Measurements from ENCODE around the gene CDH23. TPM values are rescaled to one million over a fixed set of nuclear protein-coding genes. Genes with fewer than 3 reads are reported as not detected.

Gene CDH23
- total and polyA plus RNA-seq, 5 donors, result 2.4 to 6.3 (median 5.2) TPM

DNA sequence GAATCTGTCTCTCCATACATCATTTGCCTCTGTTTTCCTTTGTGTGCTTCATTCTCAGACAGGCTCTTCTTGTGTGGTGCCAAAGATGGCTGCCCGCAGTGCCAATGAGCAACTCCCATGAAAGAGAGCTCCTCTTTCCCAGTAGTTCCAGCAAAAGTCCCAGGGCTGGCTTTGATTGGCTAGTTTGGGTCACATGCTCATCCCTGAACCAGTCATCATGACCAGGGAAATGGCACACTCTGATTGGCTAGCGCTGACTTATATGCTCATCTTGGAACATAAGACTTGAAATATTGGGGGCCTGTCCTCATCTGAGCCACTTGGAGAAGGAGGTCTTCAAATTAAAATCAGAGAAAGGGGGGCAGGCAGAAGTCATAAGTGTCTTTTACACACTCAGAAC is 112.7 kb downstream of the CDH23 start:
- no peaks in the 10 kb centered on the region for H3K9me3 ChIP-seq (ENCODE audit: control insufficient read depth, low read length)
- H3K4me1 ChIP-seq (ENCODE audit: control insufficient read depth, insufficient read depth, low read length), result no peaks in the 10 kb centered on the region
- DNase-seq (no peak), ATAC-seq (no peak)
- 50% methylated on average over 2 of the region's 2 CpGs for WGBS
- H3K27ac ChIP-seq (ENCODE audit: low read length), result no peak overlapping the region
- H3K4me3 ChIP-seq (ENCODE audit: low read length), result no peak overlapping the region
- intact Hi-C loops (cut with DNase I), result no loop called here
- H3K27me3 ChIP-seq (ENCODE audit: control insufficient read depth, insufficient read depth), result no peaks in the 10 kb centered on the region

DNA sequence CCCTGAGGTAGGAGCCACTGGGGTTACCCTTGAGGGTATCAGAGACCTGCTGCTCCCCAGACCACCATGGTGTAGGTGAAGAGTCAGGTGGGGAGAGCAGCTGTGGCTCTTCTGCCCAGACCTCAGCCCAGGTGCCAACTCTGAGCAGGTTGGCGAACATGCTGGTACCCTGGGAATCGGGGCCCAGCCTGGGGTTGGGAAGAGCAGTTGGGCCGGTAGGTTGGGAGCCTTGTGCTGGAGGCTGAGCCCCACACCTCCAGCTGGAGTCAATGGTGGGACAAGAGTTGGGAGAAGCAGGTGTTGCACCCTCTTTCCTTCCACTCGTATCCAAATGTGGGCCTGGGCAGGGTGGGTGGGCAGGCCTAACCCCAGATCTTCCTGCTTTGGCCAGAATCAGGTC is 114.5 kb downstream of the CDH23 start:
- intact Hi-C loops (cut with DNase I), result no loop called here
- ATAC-seq (no peak), DNase-seq (peak in 1 of 3 donors; percentile 14)
- H3K27me3 ChIP-seq (ENCODE audit: control insufficient read depth, insufficient read depth), result no peaks in the 10 kb centered on the region
- no peaks in the 10 kb centered on the region for H3K4me1 ChIP-seq (ENCODE audit: control insufficient read depth, insufficient read depth, low read length)
- WGBS, result 93% methylated on average over 4 of the region's 4 CpGs
- H3K27ac ChIP-seq (ENCODE audit: low read length), result no peak overlapping the region
- H3K9me3 ChIP-seq (ENCODE audit: control insufficient read depth, low read length), result no peaks in the 10 kb centered on the region
- H3K4me3 ChIP-seq (ENCODE audit: low read length), result no peak overlapping the region

DNA sequence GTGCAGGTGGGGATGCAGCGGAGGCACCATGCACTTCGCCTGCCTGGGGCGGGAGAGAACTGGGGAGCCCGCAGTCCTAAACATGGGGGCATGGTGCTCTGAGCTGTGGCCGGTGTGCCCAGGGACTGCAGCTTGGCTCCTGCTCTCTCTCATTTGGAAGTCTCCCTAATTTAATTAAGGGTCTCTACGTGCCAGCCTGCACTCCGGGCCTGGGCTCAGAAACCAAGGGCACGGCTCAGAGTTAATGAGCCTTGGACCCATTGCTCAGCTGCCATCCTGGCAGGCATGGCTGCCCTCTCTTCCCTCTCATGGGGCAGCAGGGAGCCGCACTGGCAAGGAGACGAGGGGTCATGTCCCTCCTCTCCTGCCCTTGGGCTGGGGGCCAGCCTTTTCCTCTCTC is 115.6 kb downstream of the CDH23 start:
- intact Hi-C loops (cut with DNase I), result no loop called here
- no peak overlapping the region for H3K27ac ChIP-seq (ENCODE audit: low read length)
- WGBS, result 89% methylated on average over 10 of the region's 10 CpGs

DNA sequence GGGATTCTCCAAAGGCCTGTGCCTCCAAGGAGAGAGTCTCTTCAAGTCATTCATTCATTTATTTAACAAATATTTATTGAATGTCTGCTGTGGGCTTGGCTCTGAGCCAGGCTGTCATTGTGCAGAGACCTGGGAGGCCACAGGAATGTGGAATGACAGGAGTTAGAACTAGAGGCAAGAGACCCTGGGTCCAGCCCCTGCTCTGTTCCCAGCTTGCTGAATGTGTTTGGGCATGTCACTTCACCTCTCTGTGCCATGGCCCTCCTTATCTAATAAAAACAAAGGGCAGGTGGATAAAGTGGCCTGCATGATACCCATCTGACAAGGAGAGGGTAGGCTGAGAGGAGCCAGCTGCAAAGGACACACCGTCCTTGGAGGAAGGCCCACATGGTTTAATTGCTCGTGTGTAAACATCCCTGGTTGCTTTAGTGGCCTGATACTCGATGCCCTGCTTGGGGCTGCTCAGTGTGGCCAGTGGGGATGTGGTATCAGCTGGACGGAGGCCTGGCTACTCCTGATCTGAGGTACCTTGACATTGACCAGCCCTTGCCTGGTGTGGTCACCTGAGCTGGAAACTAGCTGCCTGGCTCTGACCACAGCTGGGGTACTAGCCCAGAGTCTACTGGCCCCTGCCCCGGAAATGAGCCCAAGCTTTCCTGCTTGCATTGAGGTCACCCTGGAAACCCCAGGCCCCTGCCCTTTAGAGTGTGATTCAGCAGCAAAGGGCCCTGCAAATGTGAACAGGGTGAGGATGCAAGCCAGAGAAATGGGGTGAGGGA is 116.2 kb downstream of the CDH23 start:
- ATAC-seq, result no peak

More for the DNA sequence above, 115.6 kb downstream of the CDH23 start:
- no peak for DNase-seq
- H3K4me1 ChIP-seq (ENCODE audit: control insufficient read depth, insufficient read depth, low read length), result no peaks in the 10 kb centered on the region
- no peak for ATAC-seq
- no peaks in the 10 kb centered on the region for H3K27me3 ChIP-seq (ENCODE audit: control insufficient read depth, insufficient read depth)
- H3K4me3 ChIP-seq (ENCODE audit: low read length), result no peak overlapping the region
- no peaks in the 10 kb centered on the region for H3K9me3 ChIP-seq (ENCODE audit: control insufficient read depth, low read length)

DNA sequence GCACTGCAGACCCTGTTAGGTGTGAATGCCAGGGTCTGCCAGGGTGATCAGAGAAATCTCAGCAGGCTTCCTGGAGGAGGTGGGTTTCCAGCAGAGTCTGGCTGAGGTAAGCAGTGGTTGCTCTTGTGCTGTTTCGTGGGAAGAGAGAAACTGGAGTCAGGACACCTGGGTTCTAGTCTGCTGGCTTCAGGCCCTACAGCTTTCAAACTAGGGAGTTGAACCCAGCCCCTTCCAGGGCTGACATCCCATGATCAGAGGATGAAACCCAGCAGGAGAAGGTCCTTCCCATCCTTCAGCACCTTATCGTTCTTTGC is 116.8 kb downstream of the CDH23 start:
- no peak for ATAC-seq
- Histone ChIP-seq H3K9me3 (ENCODE audit: control insufficient read depth, low read length) (no peaks in the 10 kb centered on the region), H3K4me1 (ENCODE audit: control insufficient read depth, insufficient read depth, low read length) (no peaks in the 10 kb centered on the region), H3K4me3 (ENCODE audit: low read length) (no peak overlapping the region), H3K27ac (ENCODE audit: low read length) (no peak overlapping the region), H3K27me3 (ENCODE audit: control insufficient read depth, insufficient read depth) (no peaks in the 10 kb centered on the region)
- WGBS, result 80% methylated on average over 2 of the region's 2 CpGs
- no peak for DNase-seq
- intact Hi-C loops (cut with DNase I), result no loop called here

More for the DNA sequence above, 116.2 kb downstream of the CDH23 start:
- 69% methylated on average over 5 of the region's 5 CpGs for WGBS
- intact Hi-C loops (cut with DNase I), result no loop called here
- Histone ChIP-seq H3K27ac (ENCODE audit: low read length) (no peak overlapping the region), H3K9me3 (ENCODE audit: control insufficient read depth, low read length) (no peaks in the 10 kb centered on the region), H3K27me3 (ENCODE audit: control insufficient read depth, insufficient read depth) (no peaks in the 10 kb centered on the region), H3K4me1 (ENCODE audit: control insufficient read depth, insufficient read depth, low read length) (no peaks in the 10 kb centered on the region), H3K4me3 (ENCODE audit: low read length) (no peak overlapping the region)
- peak in 1 of 3 donors; percentile 15 for DNase-seq

DNA sequence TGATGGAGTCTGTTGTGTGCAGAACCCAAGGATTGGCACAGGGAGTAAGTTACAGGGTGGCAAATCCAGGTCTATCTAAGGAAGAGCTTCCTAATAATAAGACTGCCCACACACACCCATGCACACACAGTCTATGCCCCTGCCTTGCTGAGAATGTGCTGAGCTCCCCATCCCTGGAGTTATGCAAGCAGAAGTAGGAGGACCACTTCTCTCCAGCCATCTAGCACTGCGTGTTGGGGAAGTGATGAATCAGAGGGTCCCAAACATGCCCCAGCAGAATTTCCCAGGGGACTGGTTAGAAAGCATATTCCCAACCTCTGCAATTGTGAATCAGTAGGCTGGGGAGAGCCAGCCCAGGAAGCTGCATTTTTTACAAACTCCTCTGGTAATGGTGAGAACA is 117.2 kb downstream of the CDH23 start:
- Histone ChIP-seq H3K4me3 (ENCODE audit: low read length) (no peak overlapping the region), H3K4me1 (ENCODE audit: control insufficient read depth, insufficient read depth, low read length) (no peaks in the 10 kb centered on the region), H3K27me3 (ENCODE audit: control insufficient read depth, insufficient read depth) (no peaks in the 10 kb centered on the region), H3K9me3 (ENCODE audit: control insufficient read depth, low read length) (no peaks in the 10 kb centered on the region), H3K27ac (ENCODE audit: low read length) (no peak overlapping the region)
- intact Hi-C loops (cut with DNase I), result no loop called here
- DNase-seq, result no peak
- ATAC-seq, result no peak
- 62% methylated on average over 1 of the region's 1 CpG for WGBS

DNA sequence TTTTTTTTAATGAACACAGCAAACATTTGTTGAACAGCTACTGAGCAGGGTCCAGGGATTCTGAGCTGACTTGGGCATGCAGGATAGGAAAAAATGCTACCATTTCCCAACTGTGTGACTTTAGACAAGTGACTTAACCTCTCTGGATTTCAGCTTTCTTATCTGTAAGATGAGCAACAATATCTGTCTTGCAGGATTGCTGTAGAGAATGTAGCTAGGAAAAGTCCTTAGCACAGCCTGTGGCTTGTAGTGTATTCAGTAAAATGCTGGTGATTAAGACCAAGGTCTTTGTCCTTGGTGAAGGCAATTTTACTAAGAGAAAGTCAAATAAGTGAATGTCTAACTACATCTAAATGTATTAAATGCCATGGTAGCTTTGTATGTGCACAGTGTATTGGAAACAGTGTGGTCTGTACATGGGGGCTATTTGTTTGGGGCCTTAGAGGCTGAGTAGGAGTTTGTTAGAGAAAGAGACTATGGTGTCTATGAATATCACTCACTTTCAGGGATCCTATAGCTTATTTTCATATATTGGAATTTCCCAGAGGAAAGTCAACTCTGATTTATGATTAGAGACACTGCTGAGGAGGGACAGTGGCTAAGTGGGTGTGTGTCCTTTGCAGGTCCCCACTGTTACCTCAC is 118.9 kb downstream of the CDH23 start:
- no peaks in the 10 kb centered on the region for H3K9me3 ChIP-seq (ENCODE audit: control insufficient read depth, low read length)
- H3K27me3 ChIP-seq (ENCODE audit: control insufficient read depth, insufficient read depth), result no peaks in the 10 kb centered on the region
- DNase-seq, result no peak
- intact Hi-C loops (cut with DNase I), result no loop called here
- H3K4me3 ChIP-seq (ENCODE audit: low read length), result no peak overlapping the region
- H3K4me1 ChIP-seq (ENCODE audit: control insufficient read depth, insufficient read depth, low read length), result no peaks in the 10 kb centered on the region
- ATAC-seq, result no peak
- no peak overlapping the region for H3K27ac ChIP-seq (ENCODE audit: low read length)

DNA sequence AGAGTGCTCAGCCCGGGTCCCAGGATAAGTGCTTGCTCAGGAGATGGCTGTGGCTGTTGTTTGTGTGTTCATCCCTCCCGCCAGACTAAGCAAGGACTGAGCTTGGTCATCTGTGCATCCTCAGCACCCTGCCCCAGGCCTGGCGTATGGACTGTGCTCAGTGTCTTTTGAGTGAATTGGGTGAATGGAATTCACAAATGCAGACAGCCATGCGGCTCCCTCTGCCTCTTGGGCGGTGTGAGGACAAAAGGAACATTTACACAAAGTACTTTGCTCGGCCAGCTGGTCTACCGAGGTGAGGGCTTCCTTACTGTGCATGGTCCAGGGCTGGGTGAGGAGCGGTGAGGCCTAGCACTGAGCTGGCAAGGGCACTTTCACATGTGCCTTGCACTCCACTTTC is 120.2 kb downstream of the CDH23 start:
- DNase-seq (peak in 1 of 3 donors; percentile 29), ATAC-seq (no peak)
- H3K4me1 ChIP-seq (ENCODE audit: control insufficient read depth, insufficient read depth, low read length), result no peaks in the 10 kb centered on the region
- no peak overlapping the region for H3K27ac ChIP-seq (ENCODE audit: low read length)
- no peak overlapping the region for H3K4me3 ChIP-seq (ENCODE audit: low read length)
- no peaks in the 10 kb centered on the region for H3K9me3 ChIP-seq (ENCODE audit: control insufficient read depth, low read length)
- H3K27me3 ChIP-seq (ENCODE audit: control insufficient read depth, insufficient read depth), result no peaks in the 10 kb centered on the region
- WGBS, result 87% methylated on average over 8 of the region's 8 CpGs
- intact Hi-C loops (cut with DNase I), result no loop called here

DNA sequence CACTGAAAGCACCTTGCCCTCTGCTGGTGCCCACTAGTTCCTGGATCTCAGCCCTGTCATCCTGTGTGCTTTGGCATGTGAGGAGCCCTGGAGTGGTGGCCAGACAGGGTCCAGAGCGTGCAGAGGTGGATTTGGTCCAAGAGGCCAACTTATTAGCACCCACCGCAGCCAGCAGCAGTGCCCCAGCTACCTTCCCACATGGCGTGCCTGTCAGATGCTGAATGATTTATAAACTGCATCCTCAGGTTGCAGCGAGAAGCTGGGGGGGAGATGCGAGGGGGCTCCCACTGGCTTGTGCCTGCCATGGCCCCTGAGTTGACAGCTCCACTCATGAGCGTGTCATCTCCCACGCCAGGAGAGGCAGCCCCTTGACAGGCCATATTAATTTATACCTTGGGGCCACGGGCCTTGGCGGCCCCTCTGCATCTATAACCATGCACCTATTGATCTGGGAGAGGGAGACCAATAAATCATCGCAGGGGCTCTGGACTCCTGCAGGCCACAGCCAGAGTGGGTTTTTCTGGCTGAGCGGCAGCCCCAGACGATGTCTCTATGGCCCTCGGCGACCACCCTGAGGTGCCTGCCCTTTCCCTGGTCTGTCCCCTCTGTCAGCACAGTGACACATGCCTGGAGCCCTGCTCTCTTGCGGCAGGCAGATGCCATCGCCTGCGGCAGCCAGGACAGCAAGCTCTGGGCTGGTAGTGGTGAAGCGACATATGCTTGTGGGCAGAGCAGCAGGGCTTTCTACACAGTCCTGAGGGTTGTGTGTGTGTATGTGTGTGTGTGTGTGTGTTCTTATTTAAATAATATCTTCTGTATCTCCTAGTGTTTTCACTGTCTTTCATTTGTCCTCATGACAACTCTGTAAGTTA is 120.8 kb downstream of the CDH23 start:
- H3K27ac ChIP-seq (ENCODE audit: low read length), result no peak overlapping the region
- no peak overlapping the region for H3K4me3 ChIP-seq (ENCODE audit: low read length)
- H3K27me3 ChIP-seq (ENCODE audit: control insufficient read depth, insufficient read depth), result no peaks in the 10 kb centered on the region
- peak in 1 of 3 donors; percentile 39 for DNase-seq
- no peak for ATAC-seq
- no peaks in the 10 kb centered on the region for H3K4me1 ChIP-seq (ENCODE audit: control insufficient read depth, insufficient read depth, low read length)
- 89% methylated on average over 18 of the region's 18 CpGs for WGBS
- intact Hi-C loops (cut with DNase I), result no loop called here
- no peaks in the 10 kb centered on the region for H3K9me3 ChIP-seq (ENCODE audit: control insufficient read depth, low read length)

DNA sequence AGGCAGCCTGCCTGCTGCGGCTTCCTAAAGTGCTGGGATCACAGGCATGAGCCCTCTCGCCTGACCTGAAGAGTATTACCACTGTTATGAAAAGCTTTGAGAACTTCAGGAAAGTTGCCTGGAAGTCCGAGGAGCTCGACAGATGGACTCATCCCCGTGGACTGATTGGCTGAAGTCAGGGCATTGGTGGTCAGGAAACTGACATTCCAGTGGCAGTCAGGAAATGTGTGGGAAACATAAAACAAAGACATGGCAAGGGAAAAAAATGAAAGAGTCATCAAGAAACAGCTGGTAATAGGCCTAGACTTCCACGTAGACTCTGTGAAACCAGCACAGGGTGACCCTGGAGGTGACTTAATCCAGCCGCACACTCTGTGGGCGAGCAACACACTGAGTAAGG is 123.3 kb downstream of the CDH23 start:
- intact Hi-C loops (cut with DNase I), result no loop called here
- ATAC-seq, result no peak
- WGBS, result 83% methylated on average over 8 of the region's 8 CpGs
- Histone ChIP-seq H3K27me3 (ENCODE audit: control insufficient read depth, insufficient read depth) (no peaks in the 10 kb centered on the region), H3K4me1 (ENCODE audit: control insufficient read depth, insufficient read depth, low read length) (no peaks in the 10 kb centered on the region), H3K9me3 (ENCODE audit: control insufficient read depth, low read length) (no peaks in the 10 kb centered on the region), H3K4me3 (ENCODE audit: low read length) (no peak overlapping the region), H3K27ac (ENCODE audit: low read length) (no peak overlapping the region)
- no peak for DNase-seq

Data from right cardiac atrium (tissue), 5 donors.